ENCODE results near the gene ABCD1.

Gene ABCD1

DNA sequence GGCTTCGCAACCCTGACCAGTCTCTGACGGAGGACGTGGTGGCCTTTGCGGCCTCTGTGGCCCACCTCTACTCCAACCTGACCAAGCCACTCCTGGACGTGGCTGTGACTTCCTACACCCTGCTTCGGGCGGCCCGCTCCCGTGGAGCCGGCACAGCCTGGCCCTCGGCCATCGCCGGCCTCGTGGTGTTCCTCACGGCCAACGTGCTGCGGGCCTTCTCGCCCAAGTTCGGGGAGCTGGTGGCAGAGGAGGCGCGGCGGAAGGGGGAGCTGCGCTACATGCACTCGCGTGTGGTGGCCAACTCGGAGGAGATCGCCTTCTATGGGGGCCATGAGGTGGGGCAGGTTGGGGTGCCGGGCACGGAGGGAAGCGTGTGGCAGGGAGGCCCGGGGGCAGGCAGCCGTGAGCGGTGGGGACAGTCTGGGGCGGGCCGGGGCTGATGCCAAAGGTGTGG lies 1.2 kb downstream of the ABCD1 start:
- no peaks in the 10 kb centered on the region for H3K27me3 ChIP-seq (ENCODE audit: insufficient read depth, low read length)
- peak overlapping the region; percentile 62 for H4K8ac ChIP-seq (ENCODE audit: low read depth, low read length)
- peaks cover 37% of the 10 kb centered on the region for H3K79me1 ChIP-seq (ENCODE audit: low read length)
- peak overlapping the region; percentile 16 for H3K4ac ChIP-seq (ENCODE audit: low read depth, low read length)
- no peak for DNase-seq
- H3K79me2 ChIP-seq (ENCODE audit: control insufficient read depth, insufficient read depth, low read length, poor library complexity), result peaks cover 14% of the 10 kb centered on the region
- peak overlapping the region; percentile 90 for H3K18ac ChIP-seq (ENCODE audit: low read length)
- H2AK5ac ChIP-seq (ENCODE audit: low read length), result peak overlapping the region; percentile 89
- no peak overlapping the region for H4K12ac ChIP-seq (ENCODE audit: low read depth, low read length)
- H2BK120ac ChIP-seq (ENCODE audit: insufficient read depth, low read length, poor library complexity), result peak overlapping the region; percentile 78
- H3K14ac ChIP-seq (ENCODE audit: low read length), result peak overlapping the region; percentile 23
- peak overlapping the region; percentile 30 for H2AFZ ChIP-seq (ENCODE audit: insufficient read depth, low read length, poor library complexity)
- no peak overlapping the region for H3K9ac ChIP-seq (ENCODE audit: low read length)
- H2BK12ac ChIP-seq (ENCODE audit: low read length), result peak overlapping the region; percentile 37
- H3K4me2 ChIP-seq (ENCODE audit: low read length), result peak overlapping the region; percentile 29
- H3K4me3 ChIP-seq (ENCODE audit: low read depth, low read length), result no peak overlapping the region
- H3K4me1 ChIP-seq (ENCODE audit: control insufficient read depth in 1 of 2, insufficient read depth in 2 of 2, low read length in 2 of 2), result peaks cover 31% of the 10 kb centered on the region in 2 experiments
- H4K91ac ChIP-seq (ENCODE audit: low read depth, low read length), result peak overlapping the region; percentile 84
- no CpG with 5 or more reads among the region's 35 CpGs for WGBS (ENCODE audit: extremely low coverage, insufficient coverage, insufficient read length)
- peak overlapping the region; percentile 16 for H2BK5ac ChIP-seq (ENCODE audit: low read depth, low read length, poor library complexity)
- peak overlapping the region; percentile 88 for H3K27ac ChIP-seq (ENCODE audit: low read depth, low read length)
- no peak overlapping the region for H3K23ac ChIP-seq (ENCODE audit: low read length)
- H3K36me3 ChIP-seq (ENCODE audit: control insufficient read depth in 1 of 2, insufficient read depth in 2 of 2, low read length in 2 of 2), result peaks cover under 1 to 5% of the 10 kb centered on the region in 2 experiments
- H3K9me3 ChIP-seq (ENCODE audit: insufficient read depth, low read depth, low read length), result no peaks in the 10 kb centered on the region

DNA sequence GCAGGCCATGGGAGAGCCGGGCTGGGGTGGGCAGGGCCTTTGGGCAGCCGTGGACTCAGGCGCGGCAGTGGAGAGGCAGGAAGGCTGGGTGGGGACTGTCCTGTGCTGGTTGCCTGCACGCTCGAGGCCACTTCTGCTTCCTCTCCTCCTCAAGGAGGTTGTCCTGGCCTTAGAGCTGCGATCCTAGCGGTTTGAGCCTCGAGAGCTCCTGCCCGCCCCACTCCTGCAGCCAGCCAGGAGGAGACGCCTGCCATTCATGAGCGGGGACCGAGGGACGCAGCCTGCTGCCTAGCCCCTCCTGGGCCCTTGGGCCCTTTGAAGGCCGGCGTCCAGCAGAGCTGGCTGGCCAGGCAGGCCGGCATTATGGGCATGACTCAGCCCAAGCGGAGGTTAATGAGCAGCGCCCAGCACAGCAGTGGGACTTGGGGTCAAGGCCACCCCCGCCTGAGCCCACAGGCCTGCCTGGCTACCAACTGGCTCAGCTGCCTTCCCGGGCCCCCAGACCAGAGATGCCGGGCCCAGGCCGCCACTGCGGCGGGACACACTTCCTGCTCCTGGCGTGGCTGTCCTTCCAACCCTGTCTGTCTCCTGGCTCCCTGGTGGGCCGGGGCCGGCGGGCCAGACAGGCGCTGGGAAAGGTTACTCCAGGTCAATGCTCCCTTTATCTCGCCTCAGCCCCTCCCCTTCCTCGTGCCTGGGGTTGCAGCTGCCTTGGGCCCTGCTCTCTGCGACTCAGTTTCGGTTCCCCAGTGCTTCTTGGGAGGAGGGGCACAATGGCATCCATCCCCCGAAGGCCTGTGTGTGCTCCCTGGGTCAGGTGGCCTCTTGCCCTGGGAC lies 1.8 kb downstream of the ABCD1 start:
- H3K27me3 ChIP-seq (ENCODE audit: insufficient read depth, low read length), result no peaks in the 10 kb centered on the region
- no peak overlapping the region for H3K4ac ChIP-seq (ENCODE audit: low read depth, low read length)
- H3K36me3 ChIP-seq (ENCODE audit: control insufficient read depth in 1 of 2, insufficient read depth in 2 of 2, low read length in 2 of 2), result peaks cover 0 to 3% of the 10 kb centered on the region in 2 experiments
- H3K4me2 ChIP-seq (ENCODE audit: low read length), result peak overlapping the region; percentile 29
- H3K4me1 ChIP-seq (ENCODE audit: control insufficient read depth in 1 of 2, insufficient read depth in 2 of 2, low read length in 2 of 2), result peaks cover 31% of the 10 kb centered on the region in 2 experiments
- DNase-seq, result peak; percentile 57
- no peak overlapping the region for H2AK5ac ChIP-seq (ENCODE audit: low read length)
- peak overlapping the region; percentile 23 for H3K14ac ChIP-seq (ENCODE audit: low read length)
- H3K27ac ChIP-seq (ENCODE audit: low read depth, low read length), result peak overlapping the region; percentile 88
- H3K9ac ChIP-seq (ENCODE audit: low read length), result no peak overlapping the region
- peak overlapping the region; percentile 16 for H2BK5ac ChIP-seq (ENCODE audit: low read depth, low read length, poor library complexity)
- H4K12ac ChIP-seq (ENCODE audit: low read depth, low read length), result peak overlapping the region; percentile 49
- peak overlapping the region; percentile 84 for H4K91ac ChIP-seq (ENCODE audit: low read depth, low read length)
- H4K8ac ChIP-seq (ENCODE audit: low read depth, low read length), result peak overlapping the region; percentile 62
- no CpG with 5 or more reads among the region's 35 CpGs for WGBS (ENCODE audit: extremely low coverage, insufficient coverage, insufficient read length)
- H3K79me1 ChIP-seq (ENCODE audit: low read length), result peaks cover 37% of the 10 kb centered on the region
- peak overlapping the region; percentile 90 for H3K18ac ChIP-seq (ENCODE audit: low read length)
- peak overlapping the region; percentile 37 for H2BK12ac ChIP-seq (ENCODE audit: low read length)
- no peak overlapping the region for H3K23ac ChIP-seq (ENCODE audit: low read length)
- H3K79me2 ChIP-seq (ENCODE audit: control insufficient read depth, insufficient read depth, low read length, poor library complexity), result peaks cover 14% of the 10 kb centered on the region
- peak overlapping the region; percentile 78 for H2BK120ac ChIP-seq (ENCODE audit: insufficient read depth, low read length, poor library complexity)
- no peaks in the 10 kb centered on the region for H3K9me3 ChIP-seq (ENCODE audit: insufficient read depth, low read depth, low read length)
- peak overlapping the region; percentile 56 for H3K4me3 ChIP-seq (ENCODE audit: low read depth, low read length)
- peak overlapping the region; percentile 30 for H2AFZ ChIP-seq (ENCODE audit: insufficient read depth, low read length, poor library complexity)

DNA sequence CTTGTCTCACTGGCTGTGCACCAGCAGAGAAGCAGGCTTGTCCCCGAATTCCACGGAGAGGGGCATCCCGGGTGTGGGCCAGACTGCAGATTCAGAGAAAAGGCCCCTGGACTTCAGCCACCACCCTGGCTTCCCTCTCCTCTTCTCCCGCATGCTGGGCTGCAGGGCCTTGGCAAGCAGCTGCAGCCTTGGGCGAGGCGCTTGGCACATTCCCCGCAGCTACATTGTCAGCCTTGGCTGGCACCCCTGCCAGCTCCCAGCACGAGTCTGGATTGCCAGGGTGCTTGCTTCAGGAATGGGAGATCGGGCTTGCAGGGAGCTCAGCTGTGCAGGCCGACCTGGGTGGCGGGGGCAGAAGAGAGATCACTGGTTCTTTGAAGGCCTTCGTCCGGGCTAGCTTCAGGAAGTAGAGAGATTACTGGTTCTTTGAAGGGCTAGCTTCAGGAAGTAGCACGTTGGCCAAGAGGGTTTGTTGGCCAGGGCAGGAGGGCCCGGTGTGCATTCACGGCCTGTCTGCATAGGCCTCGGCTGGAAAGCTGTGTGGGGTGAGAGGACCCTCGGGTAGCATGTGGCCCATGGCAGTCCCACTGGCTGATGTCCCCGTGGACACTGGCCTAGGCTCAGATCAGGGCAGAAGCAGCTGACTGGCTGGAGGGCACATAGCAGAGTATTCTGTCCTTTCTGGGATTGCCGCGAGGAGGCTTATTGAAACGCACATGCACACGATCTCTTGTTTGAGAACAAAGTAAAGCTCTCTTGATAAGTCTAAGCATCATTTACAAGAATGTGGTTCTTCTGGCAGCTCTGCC lies 2.7 kb downstream of the ABCD1 start:
- no peaks in the 10 kb centered on the region for H3K36me3 ChIP-seq (ENCODE audit: control insufficient read depth in 1 of 2, insufficient read depth in 2 of 2, low read length in 2 of 2)
- H3K9ac ChIP-seq (ENCODE audit: low read length), result no peak overlapping the region
- H4K12ac ChIP-seq (ENCODE audit: low read depth, low read length), result no peak overlapping the region
- H3K27ac ChIP-seq (ENCODE audit: low read depth, low read length), result peak overlapping the region; percentile 88
- no peak overlapping the region for H3K4me3 ChIP-seq (ENCODE audit: low read depth, low read length)
- no peak overlapping the region for H3K23ac ChIP-seq (ENCODE audit: low read length)
- no peaks in the 10 kb centered on the region for H3K27me3 ChIP-seq (ENCODE audit: insufficient read depth, low read length)
- peak overlapping the region; percentile 31 for H2BK12ac ChIP-seq (ENCODE audit: low read length)
- H3K79me2 ChIP-seq (ENCODE audit: control insufficient read depth, insufficient read depth, low read length, poor library complexity), result peaks cover 14% of the 10 kb centered on the region
- no peak overlapping the region for H2BK5ac ChIP-seq (ENCODE audit: low read depth, low read length, poor library complexity)
- peak overlapping the region; percentile 38 for H3K14ac ChIP-seq (ENCODE audit: low read length)
- no peak overlapping the region for H3K4ac ChIP-seq (ENCODE audit: low read depth, low read length)
- H2AK5ac ChIP-seq (ENCODE audit: low read length), result peak overlapping the region; percentile 20
- WGBS (ENCODE audit: extremely low coverage, insufficient coverage, insufficient read length), result no CpG with 5 or more reads among the region's 23 CpGs
- H3K9me3 ChIP-seq (ENCODE audit: insufficient read depth, low read depth, low read length), result no peaks in the 10 kb centered on the region
- peaks cover 37% of the 10 kb centered on the region for H3K79me1 ChIP-seq (ENCODE audit: low read length)
- peak overlapping the region; percentile 7 for H4K91ac ChIP-seq (ENCODE audit: low read depth, low read length)
- DNase-seq, result peak in 1 of 2 donors; percentile 46
- no peak overlapping the region for H2BK120ac ChIP-seq (ENCODE audit: insufficient read depth, low read length, poor library complexity)
- peak overlapping the region; percentile 29 for H3K4me2 ChIP-seq (ENCODE audit: low read length)
- peaks cover 31% of the 10 kb centered on the region in 2 experiments for H3K4me1 ChIP-seq (ENCODE audit: control insufficient read depth in 1 of 2, insufficient read depth in 2 of 2, low read length in 2 of 2)
- H2AFZ ChIP-seq (ENCODE audit: insufficient read depth, low read length, poor library complexity), result no peak overlapping the region
- no peak overlapping the region for H4K8ac ChIP-seq (ENCODE audit: low read depth, low read length)
- peak overlapping the region; percentile 25 for H3K18ac ChIP-seq (ENCODE audit: low read length)

DNA sequence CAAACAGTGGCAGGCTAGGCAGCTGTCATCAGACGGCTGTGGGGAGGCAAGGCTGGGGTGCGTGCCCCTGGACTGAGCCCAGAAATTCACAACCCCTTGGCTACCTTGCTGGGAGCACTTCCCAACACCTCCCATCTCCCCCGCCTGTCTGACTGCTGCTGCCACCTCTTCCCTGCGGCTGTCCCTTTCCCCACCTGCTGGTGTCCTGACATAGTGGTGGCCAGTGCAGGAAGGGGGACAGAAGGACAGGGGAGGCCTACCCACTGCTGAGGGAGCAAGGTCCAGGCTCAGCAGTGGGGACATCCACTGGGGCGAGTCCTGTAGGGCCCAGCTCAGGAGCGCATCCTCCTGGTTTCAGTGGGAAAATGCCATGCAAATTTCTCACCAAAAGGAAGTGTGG lies 3.4 kb downstream of the ABCD1 start:
- Histone ChIP-seq H3K4me3 (ENCODE audit: low read depth, low read length) (no peak overlapping the region), H3K79me2 (ENCODE audit: control insufficient read depth, insufficient read depth, low read length, poor library complexity) (peaks cover 11% of the 10 kb centered on the region), H3K9ac (ENCODE audit: low read length) (no peak overlapping the region), H4K12ac (ENCODE audit: low read depth, low read length) (no peak overlapping the region), H4K91ac (ENCODE audit: low read depth, low read length) (no peak overlapping the region), H3K36me3 (ENCODE audit: control insufficient read depth in 1 of 2, insufficient read depth in 2 of 2, low read length in 2 of 2) (no peaks in the 10 kb centered on the region), H3K4ac (ENCODE audit: low read depth, low read length) (peak overlapping the region; percentile 12), H2BK5ac (ENCODE audit: low read depth, low read length, poor library complexity) (no peak overlapping the region), H2BK120ac (ENCODE audit: insufficient read depth, low read length, poor library complexity) (no peak overlapping the region), H3K9me3 (ENCODE audit: insufficient read depth, low read depth, low read length) (no peaks in the 10 kb centered on the region), H3K23ac (ENCODE audit: low read length) (no peak overlapping the region), H3K14ac (ENCODE audit: low read length) (no peak overlapping the region), H2AFZ (ENCODE audit: insufficient read depth, low read length, poor library complexity) (no peak overlapping the region), H3K4me1 (ENCODE audit: control insufficient read depth in 1 of 2, insufficient read depth in 2 of 2, low read length in 2 of 2) (peaks cover 26% of the 10 kb centered on the region in 2 experiments), H3K4me2 (ENCODE audit: low read length) (no peak overlapping the region), H2BK12ac (ENCODE audit: low read length) (no peak overlapping the region), H3K18ac (ENCODE audit: low read length) (peak overlapping the region; percentile 15), H3K79me1 (ENCODE audit: low read length) (peaks cover 37% of the 10 kb centered on the region), H3K27me3 (ENCODE audit: insufficient read depth, low read length) (no peaks in the 10 kb centered on the region), H2AK5ac (ENCODE audit: low read length) (peak overlapping the region; percentile 40), H4K8ac (ENCODE audit: low read depth, low read length) (no peak overlapping the region), H3K27ac (ENCODE audit: low read depth, low read length) (no peak overlapping the region)
- WGBS (ENCODE audit: extremely low coverage, insufficient coverage, insufficient read length), result no CpG with 5 or more reads among the region's 6 CpGs
- peak in 1 of 2 donors; percentile 27 for DNase-seq

Data from trophoblast cell (in vitro differentiated cells and primary cell).